Mucosa of rectum (tissue), 2 donors: Measurements from ENCODE around the gene TBCK.
A peak's percentile ranks its signal among the peaks of the same experiment; 100 is the strongest.

Experiments
- H3K27ac ChIP-seq, 2 donors: one replicate each; pipeline ENCODE4 v1.7.0; 2013; ENCODE audit warnings: inconsistent platforms in 2 of 2, low read depth in 2 of 2, low read length in 2 of 2
- H3K27me3 ChIP-seq, 2 donors: one replicate each; pipeline ENCODE4 v1.7.0; 2013; ENCODE audit warnings: low read length in 2 of 2; ENCODE audit not compliant: control insufficient read depth in 2 of 2, insufficient read depth in 2 of 2
- H3K36me3 ChIP-seq, 2 donors: one replicate each; pipeline ENCODE4 v1.7.0; 2013; ENCODE audit warnings: low read length in 2 of 2; ENCODE audit not compliant: control insufficient read depth in 2 of 2, insufficient read depth in 2 of 2
- H3K4me1 ChIP-seq, 2 donors: one replicate each; pipeline ENCODE4 v1.7.0; 2013; ENCODE audit warnings: low read length in 2 of 2, mild to moderate bottlenecking in 1 of 2; ENCODE audit not compliant: control insufficient read depth in 2 of 2, insufficient read depth in 2 of 2
- H3K4me3 ChIP-seq, 2 donors: one replicate each; pipeline ENCODE4 v1.7.0; 2013; ENCODE audit warnings: low read length in 2 of 2
- H3K9ac ChIP-seq, 2 donors: one replicate each; pipeline ENCODE4 v1.7.0; 2013; ENCODE audit warnings: low read length in 2 of 2, low read depth in 1 of 2, mild to moderate bottlenecking in 1 of 2
- H3K9me3 ChIP-seq, 2 donors: one replicate each; pipeline ENCODE4 v1.7.0; 2013; ENCODE audit warnings: low read length in 2 of 2; ENCODE audit not compliant: control insufficient read depth in 2 of 2
- donor health status: healthy.
- donor health status: Normal muscosa, but diverticular disease.

Gene TBCK

DNA sequence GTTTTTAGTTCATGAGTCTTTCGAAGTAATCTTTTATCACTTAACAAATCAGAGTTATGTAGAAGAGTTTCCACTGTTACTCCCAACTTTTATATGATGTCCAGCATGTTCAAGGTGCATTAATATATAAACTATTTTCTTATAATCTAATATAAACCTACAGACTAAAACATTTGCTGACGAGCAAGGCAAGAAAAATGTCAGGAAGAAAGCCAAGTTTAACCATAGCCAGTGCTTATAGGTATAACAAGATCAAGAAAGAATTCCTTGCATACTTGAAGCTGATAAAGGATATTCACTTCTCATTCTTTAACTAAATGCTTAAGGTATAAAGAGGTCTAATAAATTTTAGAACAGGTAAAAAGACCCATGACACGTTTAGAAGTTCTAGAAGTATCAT lies 253.0 kb downstream of the TBCK start:
- no peak overlapping the region for H3K4me3 ChIP-seq
- H3K9me3 ChIP-seq = no peaks in the 10 kb centered on the region
- H3K27ac ChIP-seq = no peak overlapping the region
- no peak overlapping the region for H3K9ac ChIP-seq
- no peaks in the 10 kb centered on the region for H3K36me3 ChIP-seq
- H3K27me3 ChIP-seq = no peaks in the 10 kb centered on the region
- no peaks in the 10 kb centered on the region for H3K4me1 ChIP-seq

- no peaks in the 10 kb centered on the region for H3K4me1 ChIP-seq
- H3K27me3 ChIP-seq = no peaks in the 10 kb centered on the region
- no peaks in the 10 kb centered on the region for H3K9me3 ChIP-seq
- no peak overlapping the region for H3K27ac ChIP-seq
- H3K4me3 ChIP-seq = no peak overlapping the region
- H3K9ac ChIP-seq = no peak overlapping the region
- H3K36me3 ChIP-seq = no peaks in the 10 kb centered on the region
Observed at GRCh38 chr4:106062452-106062875, 253.5 kb downstream of the TBCK start.

DNA sequence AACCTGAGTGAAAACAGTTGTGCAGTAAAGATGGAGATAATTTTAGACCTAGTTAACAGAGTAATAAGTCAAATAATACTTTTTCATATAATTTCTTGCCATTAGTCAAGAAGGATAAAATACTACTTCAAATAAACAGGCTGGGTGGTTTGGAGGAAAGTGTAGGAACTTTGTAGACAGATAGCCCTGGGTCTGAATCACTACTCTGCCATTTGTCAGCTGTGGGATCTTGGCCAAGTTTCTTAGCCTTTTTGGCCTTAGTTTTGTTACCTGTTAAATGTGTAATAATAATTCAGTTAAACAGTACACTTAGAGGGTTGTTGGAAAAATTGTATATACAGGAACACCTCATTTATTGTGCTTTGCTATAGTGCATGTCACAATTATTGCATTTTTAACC lies 257.1 kb downstream of the TBCK start:
- H3K9me3 ChIP-seq = no peaks in the 10 kb centered on the region
- H3K4me3 ChIP-seq = no peak overlapping the region
- no peak overlapping the region for H3K27ac ChIP-seq
- H3K4me1 ChIP-seq = no peaks in the 10 kb centered on the region
- H3K36me3 ChIP-seq = no peaks in the 10 kb centered on the region
- no peak overlapping the region for H3K9ac ChIP-seq
- no peaks in the 10 kb centered on the region for H3K27me3 ChIP-seq

GRCh38 chr4:106056914-106057313 lies 259.1 kb downstream of the TBCK start:
- H3K4me1 ChIP-seq = no peaks in the 10 kb centered on the region
- no peaks in the 10 kb centered on the region for H3K27me3 ChIP-seq
- H3K27ac ChIP-seq = no peak overlapping the region
- H3K9me3 ChIP-seq = no peaks in the 10 kb centered on the region
- no peak overlapping the region for H3K9ac ChIP-seq
- H3K4me3 ChIP-seq = no peak overlapping the region
- H3K36me3 ChIP-seq = no peaks in the 10 kb centered on the region

DNA sequence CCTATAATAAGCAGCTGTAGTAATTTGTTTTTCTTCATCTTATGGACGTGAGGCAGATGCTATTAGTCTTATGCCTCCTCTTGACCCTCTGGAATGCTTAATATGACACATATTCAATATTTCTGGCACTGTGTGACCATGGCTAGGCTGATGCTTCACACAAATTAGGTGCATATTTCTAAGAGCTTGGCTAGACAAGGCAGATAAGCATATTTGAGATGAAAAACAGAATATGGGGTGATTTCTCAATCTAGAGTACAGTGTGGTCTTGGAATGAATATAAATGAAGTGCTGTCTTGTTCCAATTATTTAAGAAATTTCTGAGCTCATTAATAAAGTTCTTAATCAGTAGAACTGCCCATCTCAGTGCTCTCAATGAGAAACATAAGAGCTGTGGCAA lies 264.5 kb downstream of the TBCK start:
- no peak overlapping the region for H3K4me3 ChIP-seq
- no peaks in the 10 kb centered on the region for H3K36me3 ChIP-seq
- no peak overlapping the region for H3K9ac ChIP-seq
- no peaks in the 10 kb centered on the region for H3K27me3 ChIP-seq
- H3K9me3 ChIP-seq = no peaks in the 10 kb centered on the region
- H3K27ac ChIP-seq = no peak overlapping the region
- H3K4me1 ChIP-seq = no peaks in the 10 kb centered on the region

DNA sequence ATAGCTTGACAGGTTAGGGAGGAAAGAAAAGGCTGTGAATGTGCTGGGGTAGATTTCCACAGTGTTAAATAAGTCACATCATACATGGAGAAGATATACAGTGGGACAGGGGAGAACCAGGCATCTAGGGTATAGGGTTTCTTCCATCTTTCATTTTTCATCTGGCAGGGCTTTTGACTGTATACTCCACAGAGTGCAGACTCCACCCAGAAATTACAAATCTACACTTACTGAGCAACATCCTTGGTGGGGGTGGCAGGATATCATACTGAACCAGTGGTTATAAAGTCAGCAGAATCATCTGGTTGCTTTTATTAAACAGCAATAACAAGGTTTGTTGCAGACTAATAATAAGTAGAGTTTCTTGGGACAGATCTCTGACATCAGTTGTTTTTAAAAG lies 266.5 kb downstream of the TBCK start:
- peaks cover 0 to 5% of the 10 kb centered on the region in 2 donors for H3K36me3 ChIP-seq
- no peaks in the 10 kb centered on the region for H3K9me3 ChIP-seq
- H3K9ac ChIP-seq = no peak overlapping the region
- no peaks in the 10 kb centered on the region for H3K27me3 ChIP-seq
- no peak overlapping the region for H3K4me3 ChIP-seq
- H3K27ac ChIP-seq = no peak overlapping the region
- no peaks in the 10 kb centered on the region for H3K4me1 ChIP-seq

DNA sequence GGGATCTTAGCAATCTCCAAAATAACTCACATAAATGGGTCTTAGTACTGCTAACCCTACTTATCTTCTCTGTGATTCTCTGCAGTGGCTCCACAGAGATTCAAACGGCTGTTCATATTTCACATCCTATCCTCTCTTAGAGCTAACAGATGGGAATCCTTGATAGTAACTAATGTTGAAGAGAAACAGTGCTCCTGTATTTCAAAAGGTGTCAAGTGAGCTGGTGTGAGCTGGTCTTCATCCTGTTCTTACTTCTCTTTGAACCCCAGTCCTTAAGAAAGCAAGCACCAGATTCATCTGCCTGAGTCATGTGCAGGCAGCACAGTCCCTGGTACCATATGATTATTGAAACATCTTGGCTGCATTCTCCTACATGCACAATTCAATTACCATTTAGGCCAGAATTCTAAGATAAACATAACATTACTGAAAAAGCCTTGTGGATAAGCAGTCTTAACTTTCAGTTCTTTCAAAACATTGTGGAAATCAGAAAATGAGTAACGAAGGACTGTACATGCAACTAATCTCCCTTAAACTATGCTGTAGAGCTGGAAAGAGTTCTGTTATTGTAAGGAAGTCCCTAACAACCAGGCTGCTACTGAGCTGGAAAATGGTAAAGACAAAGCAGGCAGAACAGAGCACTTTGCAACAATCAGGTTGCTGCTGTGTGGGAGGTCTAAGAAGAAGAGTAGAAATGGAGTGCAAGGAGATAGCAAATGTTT lies 267.6 kb downstream of the TBCK start:
- no peaks in the 10 kb centered on the region for H3K4me1 ChIP-seq
- peak overlapping the region in 1 of 2 donors; percentile 4 for H3K27ac ChIP-seq
- no peak overlapping the region for H3K9ac ChIP-seq
- H3K4me3 ChIP-seq = no peak overlapping the region
- peaks cover 0 to 5% of the 10 kb centered on the region in 2 donors for H3K36me3 ChIP-seq
- H3K9me3 ChIP-seq = no peaks in the 10 kb centered on the region
- no peaks in the 10 kb centered on the region for H3K27me3 ChIP-seq

- Histone ChIP-seq H3K9ac (no peak overlapping the region), H3K27me3 (no peaks in the 10 kb centered on the region)
Observed at GRCh38 chr4:106046083-106046482, 269.9 kb downstream of the TBCK start.

GRCh38 chr4:106041294-106042002 lies 274.6 kb downstream of the TBCK start:
- no peak overlapping the region for H3K9ac ChIP-seq
- no peak overlapping the region for H3K27ac ChIP-seq
- peaks cover 0 to 5% of the 10 kb centered on the region in 2 donors for H3K36me3 ChIP-seq
- no peaks in the 10 kb centered on the region for H3K4me1 ChIP-seq
- no peaks in the 10 kb centered on the region for H3K9me3 ChIP-seq
- no peak overlapping the region for H3K4me3 ChIP-seq
- no peaks in the 10 kb centered on the region for H3K27me3 ChIP-seq

More at GRCh38 chr4:106046083-106046482, 269.9 kb downstream of the TBCK start:
- no peaks in the 10 kb centered on the region for H3K9me3 ChIP-seq
- no peak overlapping the region for H3K27ac ChIP-seq
- no peaks in the 10 kb centered on the region for H3K4me1 ChIP-seq
- H3K36me3 ChIP-seq = peaks cover 0 to 5% of the 10 kb centered on the region in 2 donors
- no peak overlapping the region for H3K4me3 ChIP-seq

GRCh38 chr4:106039796-106040195 lies 276.2 kb downstream of the TBCK start:
- Histone ChIP-seq H3K4me3 (no peak overlapping the region), H3K4me1 (no peaks in the 10 kb centered on the region), H3K27ac (no peak overlapping the region), H3K9me3 (no peaks in the 10 kb centered on the region), H3K36me3 (no peaks in the 10 kb centered on the region), H3K9ac (no peak overlapping the region), H3K27me3 (no peaks in the 10 kb centered on the region)
